GM12892 (cell line): ENCODE data around the gene MTCH1.

ENCODE experiments used
- POLR2A ChIP-seq: IDR thresholded peaks from 2 replicates; pipeline ENCODE4 v1.6.1; 2011; ENCODE audit warnings: low read depth, low read length, control low read depth
- POLR2AphosphoS5 ChIP-seq: IDR thresholded peaks from 2 replicates; pipeline ENCODE4 v1.6.1; 2011; ENCODE audit warnings: low read depth, low read length, control low read depth

DNA sequence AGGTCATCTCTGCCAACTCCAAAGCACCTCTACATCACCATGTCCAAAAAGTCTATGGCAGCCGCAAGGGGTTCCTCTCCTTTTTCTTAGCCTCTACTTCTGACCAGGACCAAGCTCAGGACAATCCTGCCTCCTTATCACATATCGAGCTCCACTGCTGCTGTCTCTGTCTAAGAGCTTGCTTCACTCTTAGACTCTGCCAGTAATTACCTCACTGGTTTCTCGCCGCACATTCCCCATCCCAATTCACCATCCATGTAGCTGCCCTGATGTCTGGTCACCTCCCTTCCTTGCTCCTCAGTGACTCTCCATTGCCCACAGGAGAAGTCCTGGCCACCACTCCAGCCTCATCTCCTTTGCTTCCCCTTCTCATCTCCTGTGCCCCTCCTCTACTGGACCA is 55.5 kb downstream of the MTCH1 start:
- TF ChIP-seq POLR2A: no peak
- no peak for TF ChIP-seq POLR2AphosphoS5
